ENCODE measurements around the gene MARF1.

Gene MARF1

GRCh38 chr16:15545544-15545943 lies 97.4 kb downstream of the MARF1 start:
- TF ChIP-seq MAX (IDR thresholded peaks at IDR 0.05; ENCODE audit: low read depth, low read length) (no peak), MYC (IDR thresholded peaks at IDR 0.05; ENCODE audit: low read depth, low read length) (no peak), POLR2A (IDR thresholded peaks at IDR 0.05; ENCODE audit: extremely low read depth, insufficient read length) (no peak), CTCF (IDR thresholded peaks at IDR 0.05; ENCODE audit: low read depth, low read length) (no peak)
- DNase-seq (ENCODE audit: low read depth): no peak
- no peak overlapping the region for H3K4me3 ChIP-seq (ENCODE audit: low read depth, low read length)

- no peak overlapping the region for H3K4me3 ChIP-seq (ENCODE audit: low read depth, low read length)
- TF ChIP-seq POLR2A (IDR thresholded peaks at IDR 0.05; ENCODE audit: extremely low read depth, insufficient read length) (no peak), MYC (IDR thresholded peaks at IDR 0.05; ENCODE audit: low read depth, low read length) (no peak), CTCF (IDR thresholded peaks at IDR 0.05; ENCODE audit: low read depth, low read length) (no peak), MAX (IDR thresholded peaks at IDR 0.05; ENCODE audit: low read depth, low read length) (no peak)
- no peak for DNase-seq (ENCODE audit: low read depth)
Observed at GRCh38 chr16:15544405-15544804, 98.5 kb downstream of the MARF1 start.
